Measurements from ENCODE around the gene HSBP1. TPM values are rescaled to one million over a fixed set of nuclear protein-coding genes. Genes with fewer than 3 reads are reported as not detected.

Gene HSBP1
- 10 to 100 TPM; 72.1 to 72.8 TPM for total RNA-seq

DNA sequence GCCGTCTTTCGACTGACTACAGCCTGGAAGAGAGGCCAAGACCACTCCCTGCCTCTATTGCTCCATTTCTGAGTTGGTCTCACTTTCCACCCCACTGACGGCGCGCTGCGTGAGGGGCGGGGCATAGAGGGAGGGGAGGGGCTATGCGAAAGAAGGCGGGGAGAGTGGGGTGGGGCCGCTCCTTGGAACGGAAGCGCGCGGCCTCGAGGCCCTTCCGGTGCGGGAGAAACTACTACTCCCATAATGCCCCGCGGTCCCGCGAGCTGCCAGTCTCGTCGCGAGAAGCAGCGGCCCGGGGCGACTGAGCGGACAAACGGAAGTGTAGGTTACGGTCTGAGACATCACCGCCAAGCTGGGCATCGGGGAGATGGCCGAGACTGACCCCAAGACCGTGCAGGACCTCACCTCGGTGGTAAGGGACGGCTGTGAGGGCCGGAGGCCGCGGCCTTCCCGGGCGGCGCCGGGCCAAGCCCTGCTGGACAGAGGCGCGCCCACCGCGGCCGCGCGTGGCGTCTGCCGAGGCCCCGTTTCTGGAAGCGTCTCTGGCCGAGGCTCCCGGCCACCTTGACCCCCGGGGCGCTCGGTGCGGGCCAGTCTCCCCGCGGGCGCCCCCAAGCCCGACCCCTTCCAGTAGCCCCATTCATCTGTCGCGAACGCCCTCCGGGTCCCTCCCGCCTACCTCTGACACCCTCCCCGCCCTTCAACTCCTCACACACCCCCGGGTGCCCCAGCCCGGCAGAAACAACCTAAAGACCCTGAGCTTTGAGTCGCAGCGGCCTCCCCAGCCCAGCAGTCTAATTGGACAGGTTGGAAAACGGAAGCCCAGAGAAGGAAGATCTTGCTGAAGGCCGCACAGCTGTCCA, at the start of gene HSBP1:
Gene HSBP1 (plus strand): TSS at position 269 of the 863 bp plus-strand sequence. CDS start 99 bp downstream, at position 368.
- H3K27me3 Mint-ChIP-seq (ENCODE audit: low read depth), result no peaks in the 10 kb centered on the region
- peaks cover 37% of the 10 kb centered on the region for H3K4me1 Mint-ChIP-seq (ENCODE audit: low read depth)
- peaks cover 15% of the 10 kb centered on the region for H3K36me3 Mint-ChIP-seq (ENCODE audit: low read depth)
- H3K4me3 Mint-ChIP-seq, result peak within 1 kb of the TSS; percentile 98
- H3K9me3 Mint-ChIP-seq, result no peaks in the 10 kb centered on the region
- intact Hi-C loops (cut with micrococcal nuclease), result loop anchor here (1.0 to 10.0 kb wide), 3 partner anchors 91 to 1633 kb away; partner anchors contain the start of genes MBTPS1, MLYCD and MPHOSPH6
- H3K27ac Mint-ChIP-seq, result peak within 1 kb of the TSS; percentile 95
- CTCF ChIA-PET, result interaction anchor here (0.6 to 0.7 kb wide), 2 partner anchors 12 to 29 kb away, joined by 3 read pairs; no protein-coding TSS in a partner anchor
- DNase-seq, result peak; percentile 95

DNA sequence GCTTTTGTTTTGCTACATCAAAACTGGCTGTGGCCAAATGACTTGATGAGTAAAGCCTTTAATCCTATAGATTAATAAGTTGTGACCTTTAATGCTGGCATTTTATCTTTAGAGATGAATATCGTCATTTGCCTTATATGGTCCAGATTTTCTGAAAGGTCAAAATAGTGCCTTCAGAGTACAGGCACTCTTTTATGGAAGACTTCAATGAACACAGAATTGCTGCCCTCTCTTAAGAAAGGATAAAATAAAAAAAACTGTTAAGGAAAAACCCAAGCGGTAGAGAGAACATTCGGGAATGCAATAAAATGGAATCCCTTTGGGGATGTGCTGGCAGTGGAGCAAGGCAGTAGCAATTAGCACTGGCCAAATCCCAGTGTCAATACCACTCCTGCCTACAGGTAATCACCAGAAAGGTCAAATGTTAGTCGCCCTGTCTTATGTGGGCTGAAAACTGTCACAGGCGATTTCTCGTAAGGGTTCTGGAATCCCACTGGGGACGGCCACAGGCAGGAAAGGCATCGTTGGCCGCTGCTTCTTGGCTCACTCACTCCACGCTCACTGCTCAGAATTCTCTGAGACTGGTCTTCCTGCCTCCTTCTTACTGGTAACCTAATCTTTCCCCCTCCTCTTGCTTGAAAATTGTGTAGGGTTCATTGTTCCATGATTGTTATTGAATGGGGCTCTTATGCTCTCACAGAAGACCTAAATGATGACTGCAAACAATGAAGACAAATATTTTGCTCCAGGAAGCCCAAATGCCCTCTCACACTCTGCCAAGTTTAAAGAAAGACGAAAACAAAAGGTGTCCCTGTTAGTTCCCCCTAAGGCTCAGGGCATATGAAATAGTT, 45.4 kb upstream of the HSBP1 start:
- intact Hi-C loops (cut with micrococcal nuclease), result no loop called here
- Mint-ChIP-seq H3K36me3 (ENCODE audit: low read depth) (no peaks in the 10 kb centered on the region), H3K4me1 (ENCODE audit: low read depth) (no peaks in the 10 kb centered on the region), H3K27me3 (ENCODE audit: low read depth) (no peaks in the 10 kb centered on the region), H3K9me3 (no peaks in the 10 kb centered on the region), H3K4me3 (no peak overlapping the region), H3K27ac (no peak overlapping the region)
- no peak for DNase-seq
- CTCF ChIA-PET, result no interaction called here

GRCh38 chr16:83762992-83763358, 44.8 kb upstream of the HSBP1 start:
- H3K9me3 Mint-ChIP-seq, result no peaks in the 10 kb centered on the region
- no peaks in the 10 kb centered on the region for H3K4me1 Mint-ChIP-seq (ENCODE audit: low read depth)
- DNase-seq, result no peak
- no peaks in the 10 kb centered on the region for H3K27me3 Mint-ChIP-seq (ENCODE audit: low read depth)
- CTCF ChIA-PET, result no interaction called here
- H3K27ac Mint-ChIP-seq, result no peak overlapping the region
- intact Hi-C loops (cut with micrococcal nuclease), result no loop called here
- no peak overlapping the region for H3K4me3 Mint-ChIP-seq
- no peaks in the 10 kb centered on the region for H3K36me3 Mint-ChIP-seq (ENCODE audit: low read depth)

DNA sequence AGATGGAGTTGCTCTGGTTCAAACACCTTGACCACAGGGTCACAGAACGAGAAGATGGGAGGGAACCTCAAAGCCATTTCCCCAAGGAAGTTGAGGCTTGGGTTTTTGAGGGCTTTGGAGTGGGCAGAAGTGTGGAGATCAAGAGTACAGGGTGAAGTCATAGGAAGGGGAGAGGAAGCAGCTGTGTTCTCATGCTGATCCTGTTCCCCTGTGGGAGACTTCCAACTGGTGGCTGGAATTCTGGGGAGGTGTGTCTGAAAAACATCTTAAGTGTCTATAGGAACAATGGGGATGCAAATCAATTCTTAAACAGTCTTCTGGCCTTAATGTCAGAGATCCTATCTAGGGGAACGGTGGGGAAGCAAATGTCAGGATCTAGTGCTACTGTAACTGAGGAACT, 38.8 kb upstream of the HSBP1 start:
- Mint-ChIP-seq H3K36me3 (ENCODE audit: low read depth) (no peaks in the 10 kb centered on the region), H3K9me3 (no peaks in the 10 kb centered on the region), H3K4me1 (ENCODE audit: low read depth) (peaks cover 2% of the 10 kb centered on the region), H3K27me3 (ENCODE audit: low read depth) (peaks cover 3% of the 10 kb centered on the region), H3K4me3 (no peak overlapping the region), H3K27ac (no peak overlapping the region)
- CTCF ChIA-PET, result no interaction called here
- intact Hi-C loops (cut with micrococcal nuclease), result no loop called here
- no peak for DNase-seq

DNA sequence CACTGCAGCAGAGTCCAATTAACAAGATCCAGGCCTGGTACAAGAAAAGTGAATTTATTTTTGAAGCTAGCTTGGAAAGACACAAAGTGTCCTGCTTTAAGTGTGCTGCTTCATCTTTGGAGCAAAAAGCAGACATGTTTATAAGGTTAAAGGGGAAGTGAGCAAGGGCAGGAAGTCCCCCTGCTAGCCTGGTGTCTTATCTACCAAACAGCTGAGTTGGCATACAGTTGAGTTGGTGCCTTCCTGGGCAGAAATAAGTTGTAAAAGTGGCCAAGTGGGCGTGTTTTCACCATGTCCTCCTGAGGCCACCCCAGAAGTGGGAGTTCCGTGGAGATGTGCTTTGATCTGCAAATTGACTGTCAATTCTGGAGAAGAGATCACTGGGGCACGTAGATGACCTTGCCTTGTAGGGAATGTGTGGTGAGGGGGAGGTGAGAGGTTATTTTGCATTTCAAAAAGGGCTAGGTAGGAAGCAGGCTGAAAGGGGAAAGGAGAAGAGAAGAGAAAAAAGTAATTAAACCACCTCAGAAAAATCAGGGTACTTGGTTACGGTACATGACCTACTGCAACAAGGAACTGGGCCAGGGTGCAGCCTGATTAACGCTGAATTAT, 38.3 kb upstream of the HSBP1 start:
- peaks cover 2% of the 10 kb centered on the region for H3K4me1 Mint-ChIP-seq (ENCODE audit: low read depth)
- CTCF ChIA-PET, result no interaction called here
- intact Hi-C loops (cut with micrococcal nuclease), result no loop called here
- no peak for DNase-seq
- no peak overlapping the region for H3K4me3 Mint-ChIP-seq
- no peak overlapping the region for H3K27ac Mint-ChIP-seq
- peaks cover 3% of the 10 kb centered on the region for H3K27me3 Mint-ChIP-seq (ENCODE audit: low read depth)
- no peaks in the 10 kb centered on the region for H3K9me3 Mint-ChIP-seq
- no peaks in the 10 kb centered on the region for H3K36me3 Mint-ChIP-seq (ENCODE audit: low read depth)

DNA sequence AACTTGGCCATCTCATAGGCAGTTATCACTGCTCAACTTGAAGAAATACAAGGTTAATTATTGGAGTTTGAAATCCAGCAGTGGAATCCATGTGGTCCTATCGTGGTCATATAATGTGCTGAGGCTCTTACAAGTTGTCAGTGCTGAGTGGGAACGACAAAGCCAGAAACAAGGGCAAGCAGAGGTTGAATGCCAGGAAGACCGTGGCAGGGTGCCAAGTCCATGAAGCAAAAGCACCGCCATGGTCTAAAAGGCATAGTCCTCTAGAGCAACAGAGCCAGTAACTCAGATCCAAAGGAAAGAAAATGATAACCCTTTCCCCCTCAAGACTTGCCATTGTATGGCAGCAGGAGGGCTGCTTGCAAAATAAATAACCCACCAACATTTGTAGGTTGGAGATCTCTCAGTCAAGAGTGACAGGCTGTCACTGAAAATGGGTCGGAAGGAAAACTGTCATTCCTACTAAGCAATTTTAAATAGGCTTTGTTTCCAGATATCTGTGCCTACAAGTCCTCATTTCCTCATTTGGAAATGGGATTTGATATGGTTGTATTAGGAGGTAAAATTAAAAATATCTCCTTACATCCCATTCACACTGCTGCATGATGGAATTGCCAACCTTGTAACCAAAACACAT, 36.4 kb upstream of the HSBP1 start:
- Mint-ChIP-seq H3K27ac (no peak overlapping the region), H3K4me1 (ENCODE audit: low read depth) (peaks cover 2% of the 10 kb centered on the region), H3K27me3 (ENCODE audit: low read depth) (peaks cover 3% of the 10 kb centered on the region), H3K4me3 (no peak overlapping the region), H3K9me3 (no peaks in the 10 kb centered on the region), H3K36me3 (ENCODE audit: low read depth) (no peaks in the 10 kb centered on the region)
- CTCF ChIA-PET, result no interaction called here
- intact Hi-C loops (cut with micrococcal nuclease), result no loop called here
- DNase-seq, result no peak

- DNase-seq, result no peak
- CTCF ChIA-PET, result no interaction called here
- Mint-ChIP-seq H3K4me1 (ENCODE audit: low read depth) (peaks cover 2% of the 10 kb centered on the region), H3K27me3 (ENCODE audit: low read depth) (peaks cover 3% of the 10 kb centered on the region), H3K9me3 (no peaks in the 10 kb centered on the region), H3K36me3 (ENCODE audit: low read depth) (no peaks in the 10 kb centered on the region), H3K27ac (no peak overlapping the region), H3K4me3 (no peak overlapping the region)
- intact Hi-C loops (cut with micrococcal nuclease), result no loop called here
Measured at GRCh38 chr16:83772806-83773205, 35.0 kb upstream of the HSBP1 start.

GRCh38 chr16:83774066-83774465, 33.7 kb upstream of the HSBP1 start:
- H3K27me3 Mint-ChIP-seq (ENCODE audit: low read depth), result peaks cover 6% of the 10 kb centered on the region
- H3K9me3 Mint-ChIP-seq, result no peaks in the 10 kb centered on the region
- H3K36me3 Mint-ChIP-seq (ENCODE audit: low read depth), result no peaks in the 10 kb centered on the region
- H3K4me3 Mint-ChIP-seq, result no peak overlapping the region
- CTCF ChIA-PET, result no interaction called here
- peaks cover 2% of the 10 kb centered on the region for H3K4me1 Mint-ChIP-seq (ENCODE audit: low read depth)
- DNase-seq, result no peak
- H3K27ac Mint-ChIP-seq, result no peak overlapping the region
- intact Hi-C loops (cut with micrococcal nuclease), result no loop called here

DNA sequence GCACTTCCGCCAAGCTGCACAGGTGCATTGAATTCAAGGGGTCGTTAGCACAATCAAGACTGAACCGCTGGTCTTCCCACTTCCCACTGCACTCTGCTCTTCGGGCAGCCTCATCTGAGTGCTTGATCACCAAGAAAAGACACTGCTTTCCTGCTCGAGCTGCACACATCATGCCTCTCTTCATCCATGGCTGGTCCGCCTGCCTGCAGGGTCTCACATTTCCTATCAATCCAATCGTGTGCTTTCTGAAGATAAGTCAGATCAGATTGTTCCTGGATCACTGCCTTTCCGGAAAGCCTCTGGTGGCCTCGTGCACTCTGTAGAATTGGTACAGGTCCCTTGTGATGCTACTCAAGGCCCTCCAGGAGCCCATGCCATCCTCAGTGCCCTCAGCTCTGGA, 30.8 kb upstream of the HSBP1 start:
- no peaks in the 10 kb centered on the region for H3K9me3 Mint-ChIP-seq
- CTCF ChIA-PET, result interaction anchor here (0.7 kb wide), 1 partner anchor 115 kb away, joined by 3 read pairs; no protein-coding TSS in a partner anchor
- DNase-seq, result no peak
- H3K36me3 Mint-ChIP-seq (ENCODE audit: low read depth), result no peaks in the 10 kb centered on the region
- no peaks in the 10 kb centered on the region for H3K4me1 Mint-ChIP-seq (ENCODE audit: low read depth)
- H3K27ac Mint-ChIP-seq, result no peak overlapping the region
- H3K27me3 Mint-ChIP-seq (ENCODE audit: low read depth), result peaks cover 3% of the 10 kb centered on the region
- H3K4me3 Mint-ChIP-seq, result no peak overlapping the region
- intact Hi-C loops (cut with micrococcal nuclease), result no loop called here

GRCh38 chr16:83779886-83780285, 27.9 kb upstream of the HSBP1 start:
- intact Hi-C loops (cut with micrococcal nuclease), result no loop called here
- no peak for DNase-seq
- CTCF ChIA-PET, result no interaction called here
- Mint-ChIP-seq H3K9me3 (no peaks in the 10 kb centered on the region), H3K4me1 (ENCODE audit: low read depth) (no peaks in the 10 kb centered on the region), H3K4me3 (no peak overlapping the region), H3K27ac (no peak overlapping the region), H3K27me3 (ENCODE audit: low read depth) (peaks cover 3% of the 10 kb centered on the region), H3K36me3 (ENCODE audit: low read depth) (no peaks in the 10 kb centered on the region)

- no peak overlapping the region for H3K27ac Mint-ChIP-seq
- CTCF ChIA-PET, result no interaction called here
- H3K36me3 Mint-ChIP-seq (ENCODE audit: low read depth), result no peaks in the 10 kb centered on the region
- DNase-seq, result no peak
- H3K4me3 Mint-ChIP-seq, result no peak overlapping the region
- no peaks in the 10 kb centered on the region for H3K9me3 Mint-ChIP-seq
- H3K4me1 Mint-ChIP-seq (ENCODE audit: low read depth), result no peaks in the 10 kb centered on the region
- intact Hi-C loops (cut with micrococcal nuclease), result no loop called here
- H3K27me3 Mint-ChIP-seq (ENCODE audit: low read depth), result peaks cover 4% of the 10 kb centered on the region
Measured at GRCh38 chr16:83785455-83785854, 22.3 kb upstream of the HSBP1 start.

Data from activated naive CD4-positive, alpha-beta T cell treated with anti-CD3 and anti-CD28 coated beads for 36 hours (primary cell).